NCI-H1092 treated with DMSO at 0.1 percent for 48 hours (cell line): ENCODE data around the gene SEC14L1.
A peak's percentile ranks its signal among the peaks of the same experiment; 100 is the strongest.

Experiments used
- DNase-seq: peaks from one replicate; lab custom pipeline; 2025; lab: John Stamatoyannopoulos, UW

Gene SEC14L1

DNA sequence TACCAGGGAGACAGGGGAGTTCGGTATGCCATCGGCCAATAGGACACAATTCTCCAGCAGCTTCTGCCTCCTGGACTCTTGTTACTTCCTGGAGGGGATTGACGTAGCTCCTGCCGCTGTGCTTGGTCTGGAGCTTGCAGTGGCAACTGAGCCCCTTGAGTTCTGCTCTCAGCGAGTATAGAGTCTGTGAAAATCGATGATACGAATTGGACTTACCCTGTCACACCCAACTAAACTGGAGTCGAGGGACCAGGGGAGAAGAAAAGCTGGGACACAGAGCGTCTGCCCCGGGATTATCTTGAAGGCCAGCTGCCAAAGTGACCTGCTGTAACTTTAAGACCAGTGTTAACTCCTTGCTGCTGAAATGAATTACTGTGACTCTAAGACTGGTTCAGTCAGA is 22.2 kb downstream of the SEC14L1 start:
- no peak for DNase-seq

GRCh38 chr17:77163511-77164280 is 22.9 kb downstream of the SEC14L1 start:
- no peak for DNase-seq

GRCh38 chr17:77164483-77165091 is 23.8 kb downstream of the SEC14L1 start:
- DNase-seq, result peak; percentile 61

DNA sequence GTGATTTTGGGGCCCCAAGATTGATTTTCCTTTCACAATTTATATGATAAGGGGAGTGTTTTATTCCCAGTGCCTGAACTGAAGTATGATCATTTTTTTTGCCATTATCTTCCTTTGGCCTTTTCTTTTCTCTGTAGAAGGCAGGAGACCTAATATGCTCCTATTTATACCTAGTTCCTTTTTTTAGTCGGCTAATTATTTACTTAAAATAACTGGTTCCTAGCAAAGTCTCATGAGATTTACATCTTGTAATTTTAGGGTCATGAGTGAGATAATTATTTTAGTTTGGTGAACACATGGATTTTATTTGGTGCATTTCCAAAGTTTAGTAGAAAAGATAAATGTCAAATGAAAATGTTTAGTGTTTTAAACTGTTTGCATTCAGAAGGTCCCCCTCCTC is 24.8 kb downstream of the SEC14L1 start:
- no peak for DNase-seq

DNA sequence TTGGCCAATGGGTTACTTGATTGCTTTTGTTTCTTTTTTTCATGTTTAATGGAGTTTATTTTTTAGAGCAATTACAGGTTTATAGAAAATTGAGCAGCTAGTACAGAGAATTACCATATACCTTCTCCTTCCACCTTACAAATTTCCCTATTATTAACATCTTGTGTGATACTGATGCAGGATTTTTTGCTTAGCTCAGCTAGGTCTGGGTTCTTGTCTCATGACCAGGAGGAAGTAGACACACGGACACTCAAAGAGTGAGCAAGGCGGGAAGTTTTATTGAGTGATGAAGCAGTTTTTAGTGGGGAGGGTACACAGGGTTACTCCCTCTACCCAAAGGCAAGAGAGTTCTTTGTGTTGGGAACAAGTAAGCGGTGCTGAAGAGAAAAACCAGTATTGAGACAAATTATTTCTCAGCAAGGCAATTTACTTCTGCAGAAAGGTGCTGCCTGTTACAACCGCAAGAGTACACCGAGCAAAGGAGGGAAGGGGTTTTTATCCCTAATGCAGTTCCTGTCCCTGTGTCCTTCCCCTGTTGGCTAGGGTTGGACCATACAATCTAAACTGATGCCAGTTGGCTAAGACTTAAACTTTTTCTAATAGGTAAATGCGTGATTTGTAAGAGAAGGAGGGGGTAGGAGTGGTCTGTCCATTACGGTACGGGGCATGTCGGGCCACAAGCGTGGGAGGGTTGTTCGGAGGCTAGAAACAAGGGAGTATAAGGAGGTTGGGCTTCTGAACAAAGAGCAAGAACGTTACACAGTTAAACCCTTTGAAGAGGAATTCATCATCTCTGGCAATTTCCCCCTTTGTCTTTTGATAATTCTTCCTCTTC is 26.9 kb downstream of the SEC14L1 start:
- no peak for DNase-seq

DNA sequence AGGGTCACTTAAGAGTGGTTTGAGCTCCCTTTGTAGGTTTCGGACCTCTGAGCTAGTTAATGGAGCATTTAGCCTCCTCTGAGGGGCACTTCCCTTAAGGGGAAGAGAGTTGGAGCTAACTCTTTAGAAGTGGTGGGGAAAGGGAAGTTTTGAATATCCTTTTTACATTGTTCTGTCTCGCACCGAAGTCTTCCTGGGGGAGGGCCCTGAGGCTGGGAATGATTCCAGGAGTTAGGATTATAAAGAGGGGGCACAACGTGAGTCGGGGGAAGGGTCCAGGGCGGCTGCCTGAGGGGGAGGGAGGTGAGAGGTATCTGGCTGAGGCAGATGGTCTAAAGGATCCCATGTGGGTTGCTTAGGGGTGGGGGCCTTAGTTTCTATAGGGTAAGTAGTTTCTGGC is 32.3 kb downstream of the SEC14L1 start:
- no peak for DNase-seq

DNA sequence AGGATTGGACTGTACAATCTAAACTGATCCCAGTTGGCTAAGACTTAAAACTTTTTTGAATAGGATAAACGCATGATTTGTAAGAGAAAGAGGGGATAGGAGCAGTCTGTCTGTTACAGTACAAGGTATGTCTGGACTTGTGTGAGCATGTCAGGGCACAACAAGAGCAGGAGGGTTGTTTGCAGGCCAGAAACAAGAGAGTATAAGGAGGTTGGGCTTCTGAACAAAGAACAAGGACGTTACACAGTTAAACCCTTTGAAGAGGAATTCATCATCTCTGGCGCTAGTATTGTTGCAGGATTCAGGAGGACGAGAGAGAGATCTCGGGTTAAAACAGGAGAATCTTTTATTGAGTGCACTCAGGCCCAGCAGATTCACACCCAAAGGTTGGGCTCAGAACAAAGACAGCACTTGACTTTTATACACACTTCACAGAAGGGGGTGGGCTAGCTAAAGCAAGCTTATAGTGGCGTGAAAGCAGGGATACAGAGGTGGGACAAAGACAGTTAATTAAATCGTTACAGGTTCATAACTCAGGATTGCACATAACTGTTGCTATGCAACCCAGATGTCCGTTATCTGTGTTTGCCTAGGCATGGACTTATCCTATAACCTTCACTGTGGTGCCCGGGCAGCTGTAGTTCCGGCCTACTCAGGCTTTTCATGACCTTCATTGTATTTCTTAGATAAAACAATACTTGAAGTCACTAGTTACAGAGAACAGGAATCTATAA is 34.3 kb downstream of the SEC14L1 start:
- no peak for DNase-seq

- DNase-seq, result no peak
Observed at GRCh38 chr17:77177002-77177741, 36.4 kb downstream of the SEC14L1 start.

GRCh38 chr17:77178050-77178449 is 37.3 kb downstream of the SEC14L1 start:
- no peak for DNase-seq

DNA sequence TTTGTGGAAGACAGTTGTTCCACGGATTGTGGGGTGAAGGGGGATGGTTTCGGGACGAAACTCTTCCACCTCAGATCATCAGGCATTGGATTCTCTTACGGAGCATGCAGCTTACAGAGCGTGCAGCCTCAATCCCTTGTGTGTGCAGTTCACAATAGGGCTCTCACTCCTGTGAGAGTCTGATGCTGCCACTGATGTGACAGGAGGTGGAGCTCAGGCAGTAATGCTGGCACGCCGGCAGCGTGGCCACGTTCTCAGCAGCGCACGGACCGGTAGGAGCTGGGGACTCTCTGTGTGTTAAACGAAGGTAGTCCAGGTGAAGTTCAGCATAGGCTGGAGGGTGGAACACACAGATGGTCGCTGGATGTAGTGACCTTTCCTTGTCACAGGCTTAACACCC is 37.8 kb downstream of the SEC14L1 start:
- no peak for DNase-seq

DNA sequence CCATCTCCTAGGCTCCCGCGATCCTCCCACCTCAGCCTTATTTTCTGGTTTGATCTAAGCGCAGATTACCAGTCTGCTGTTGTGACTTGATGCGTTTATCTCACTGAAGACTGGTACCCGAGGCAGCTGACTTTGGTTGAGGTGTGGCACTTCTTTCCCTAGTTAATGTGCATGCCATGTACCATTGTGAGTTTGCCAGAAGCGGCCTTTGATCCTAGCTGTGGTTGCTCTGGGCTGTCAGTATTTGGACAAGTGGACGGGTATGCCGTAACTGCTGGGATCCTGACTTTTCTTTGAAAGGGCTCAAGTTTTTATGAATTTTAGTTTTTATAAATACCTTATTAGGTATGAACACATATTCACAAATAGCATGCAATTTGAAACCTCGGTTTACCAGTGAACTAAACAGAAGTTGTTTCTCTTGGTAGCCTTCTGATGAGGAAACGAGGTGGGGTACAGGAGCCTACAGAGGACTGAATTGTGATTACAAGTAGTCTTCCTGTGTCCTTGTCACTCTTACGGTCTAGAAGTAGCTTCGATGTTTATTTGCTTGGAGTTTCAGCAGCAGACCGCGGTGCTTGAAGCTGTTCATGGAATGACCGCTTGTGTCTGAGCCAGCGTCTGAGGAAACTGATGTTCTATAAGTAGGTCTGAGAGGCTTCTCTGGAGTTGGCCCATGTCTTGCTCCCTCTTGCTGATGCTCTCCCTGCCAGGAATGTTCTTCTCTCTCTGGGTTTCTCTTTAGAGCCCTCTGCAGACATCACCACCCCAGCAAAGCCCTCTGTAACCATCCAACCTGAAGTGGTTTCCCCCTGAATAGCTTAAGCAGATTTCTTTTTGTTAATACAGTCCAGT is 40.0 kb downstream of the SEC14L1 start:
- DNase-seq, result no peak

- DNase-seq, result no peak
Observed at GRCh38 chr17:77182205-77183172, 41.7 kb downstream of the SEC14L1 start.

- DNase-seq, result no peak
Observed at GRCh38 chr17:77184474-77184873, 43.7 kb downstream of the SEC14L1 start.

DNA sequence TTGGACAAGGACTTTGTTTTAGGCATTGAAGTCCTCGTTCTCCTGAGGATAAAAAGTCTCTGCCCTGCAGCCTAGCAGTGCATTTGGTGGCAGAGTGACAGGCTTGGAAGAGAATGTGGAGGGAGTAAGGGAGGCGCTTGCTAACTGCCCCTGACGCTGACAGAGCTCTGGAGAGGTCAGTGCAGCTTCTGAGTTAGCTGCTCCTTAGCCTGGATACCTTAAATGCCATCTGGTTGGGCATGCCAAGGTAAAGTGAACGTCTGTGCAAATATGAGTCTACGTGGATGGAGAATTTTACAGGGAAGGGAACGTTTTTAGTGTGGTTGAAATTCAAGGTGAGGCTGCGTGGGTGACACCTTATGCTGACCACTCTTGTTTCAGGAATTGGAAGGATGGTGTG is 44.4 kb downstream of the SEC14L1 start:
- no peak for DNase-seq

DNA sequence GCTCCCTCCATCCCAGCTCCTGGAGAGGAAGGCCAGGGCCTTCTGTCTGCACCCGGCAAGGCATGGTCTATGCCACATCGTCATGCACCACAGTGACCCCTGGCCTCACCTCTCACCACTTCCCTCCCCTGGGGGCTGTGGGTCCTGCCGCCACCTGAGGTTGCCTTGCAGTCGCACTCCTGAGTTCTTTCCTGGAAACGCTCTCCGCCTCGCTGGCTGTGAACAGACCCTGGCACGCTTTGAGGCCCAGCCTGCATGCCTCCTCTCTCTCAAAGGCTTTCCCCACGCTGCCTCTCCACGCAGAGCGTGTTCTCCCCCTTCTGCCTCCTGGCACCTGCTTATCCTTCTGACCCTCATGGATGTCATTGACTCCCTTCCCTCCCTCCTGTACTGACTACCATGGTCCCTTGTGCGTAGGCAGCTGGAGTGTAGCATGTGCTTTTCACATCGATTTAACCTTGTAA is 45.4 kb downstream of the SEC14L1 start:
- DNase-seq, result peak; percentile 63

- DNase-seq, result no peak
Observed at GRCh38 chr17:77188084-77189066, 47.6 kb downstream of the SEC14L1 start.

GRCh38 chr17:77189148-77189547 is 48.4 kb downstream of the SEC14L1 start:
- no peak for DNase-seq

- no peak for DNase-seq
Observed at GRCh38 chr17:77190576-77190975, 49.8 kb downstream of the SEC14L1 start.
